Peyer's patch (tissue), 4 donors: Measurements from ENCODE around the gene ASTL. TPM values are rescaled to one million over a fixed set of nuclear protein-coding genes. Genes with fewer than 3 reads are reported as not detected.

Source experiments
- DNase-seq, 3 donors: peaks; one replicate each; pipeline ENCODE4 v3.0.0-alpha.2; 2017 to 2019
- H3K27ac ChIP-seq, 4 donors: fragments of 200-600 bp; sonication (generic); one replicate each; pipeline ENCODE4 v1.5.1; 2016 to 2019
- H3K27me3 ChIP-seq, 2 donors: fragments of 200-600 bp; sonication (generic); one replicate each; pipeline ENCODE4 v1.5.1; 2019
- H3K36me3 ChIP-seq, 3 donors: fragments of 200-600 bp; sonication (generic); one replicate each; pipeline ENCODE4 v1.5.1; 2016 to 2019
- H3K4me1 ChIP-seq, 4 donors: fragments of 200-600 bp; sonication (generic); one replicate each; pipeline ENCODE4 v1.5.1; 2016 to 2019
- H3K4me3 ChIP-seq, 4 donors: fragments of 200-600 bp; sonication (generic); 1 replicate in 3 of 4; 2 replicates in 1 of 4; pipeline ENCODE4 v1.5.1; 2016 to 2019; ENCODE audit warnings: mild to moderate bottlenecking in 1 of 4
- H3K9me3 ChIP-seq, 4 donors: fragments of 200-600 bp; sonication (generic); one replicate each; pipeline ENCODE4 v1.5.1; 2016 to 2019; ENCODE audit warnings: mild to moderate bottlenecking in 1 of 4
- POLR2A ChIP-seq, 2 donors: fragments of 450-650 bp; IDR thresholded peaks; one replicate each; pipeline ENCODE4 v1.5.1; 2017; ENCODE audit warnings: antibody characterized with exemption in 2 of 2, mild to moderate bottlenecking in 2 of 2, moderate library complexity in 2 of 2
- total RNA-seq, 4 donors: library from RNA; depleted of rRNA; stranded (reverse); fragments of >200 nt; gene quantifications; one replicate each; pipeline ENCODE4 v1.1.0, GENCODE V29; 2016
- TF ChIP-seq, protein P1 (sequence below), 6 experiments: fragments of 450-650 bp in 4 of 6; fragments of 200-600 bp in 2 of 6; sonication (generic) in 1 of 6; IDR thresholded peaks; one replicate each; pipeline ENCODE4 v1.5.1; 2017 to 2019; ENCODE audit warnings: antibody characterized with exemption in 6 of 6, mild to moderate bottlenecking in 3 of 6, moderate library complexity in 1 of 6

The ASTL gene
- total RNA-seq, 4 donors from 2014 or later, result not detected

DNA sequence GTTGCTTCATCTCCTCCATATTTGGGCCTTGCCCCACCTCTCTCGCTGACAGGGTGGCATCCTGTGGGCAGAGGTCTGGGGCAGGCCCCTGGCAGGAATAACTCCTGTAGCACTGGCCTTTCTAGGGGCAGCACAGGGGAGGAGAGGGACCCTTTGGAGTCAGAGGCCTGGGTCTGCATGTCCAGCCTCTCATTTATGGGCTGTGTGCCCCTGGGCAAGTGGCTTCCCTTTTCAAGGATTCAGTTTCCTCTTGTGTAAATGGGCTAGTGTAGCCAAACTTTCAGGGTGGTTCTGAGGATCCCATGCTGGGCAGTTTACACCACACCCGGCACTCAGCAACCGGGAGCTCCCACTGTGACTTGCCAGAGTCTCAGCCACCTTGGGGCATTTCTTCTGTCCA lies 45.4 kb downstream of the ASTL start:
- no peaks in the 10 kb centered on the region for H3K27me3 ChIP-seq
- peak in 1 of 3 donors; percentile 32 for DNase-seq
- H3K36me3 ChIP-seq, result no peaks in the 10 kb centered on the region
- no peaks in the 10 kb centered on the region for H3K9me3 ChIP-seq
- no peak overlapping the region for H3K27ac ChIP-seq
- no peak for TF ChIP-seq POLR2A (IDR thresholded peaks at IDR 0.05)
- TF ChIP-seq, protein P1, sequence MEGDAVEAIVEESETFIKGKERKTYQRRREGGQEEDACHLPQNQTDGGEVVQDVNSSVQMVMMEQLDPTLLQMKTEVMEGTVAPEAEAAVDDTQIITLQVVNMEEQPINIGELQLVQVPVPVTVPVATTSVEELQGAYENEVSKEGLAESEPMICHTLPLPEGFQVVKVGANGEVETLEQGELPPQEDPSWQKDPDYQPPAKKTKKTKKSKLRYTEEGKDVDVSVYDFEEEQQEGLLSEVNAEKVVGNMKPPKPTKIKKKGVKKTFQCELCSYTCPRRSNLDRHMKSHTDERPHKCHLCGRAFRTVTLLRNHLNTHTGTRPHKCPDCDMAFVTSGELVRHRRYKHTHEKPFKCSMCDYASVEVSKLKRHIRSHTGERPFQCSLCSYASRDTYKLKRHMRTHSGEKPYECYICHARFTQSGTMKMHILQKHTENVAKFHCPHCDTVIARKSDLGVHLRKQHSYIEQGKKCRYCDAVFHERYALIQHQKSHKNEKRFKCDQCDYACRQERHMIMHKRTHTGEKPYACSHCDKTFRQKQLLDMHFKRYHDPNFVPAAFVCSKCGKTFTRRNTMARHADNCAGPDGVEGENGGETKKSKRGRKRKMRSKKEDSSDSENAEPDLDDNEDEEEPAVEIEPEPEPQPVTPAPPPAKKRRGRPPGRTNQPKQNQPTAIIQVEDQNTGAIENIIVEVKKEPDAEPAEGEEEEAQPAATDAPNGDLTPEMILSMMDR (IDR thresholded peaks at IDR 0.05), result no peak
- peaks cover 0 to 9% (median 0%) of the 10 kb centered on the region in 4 donors for H3K4me1 ChIP-seq
- no peak overlapping the region for H3K4me3 ChIP-seq

DNA sequence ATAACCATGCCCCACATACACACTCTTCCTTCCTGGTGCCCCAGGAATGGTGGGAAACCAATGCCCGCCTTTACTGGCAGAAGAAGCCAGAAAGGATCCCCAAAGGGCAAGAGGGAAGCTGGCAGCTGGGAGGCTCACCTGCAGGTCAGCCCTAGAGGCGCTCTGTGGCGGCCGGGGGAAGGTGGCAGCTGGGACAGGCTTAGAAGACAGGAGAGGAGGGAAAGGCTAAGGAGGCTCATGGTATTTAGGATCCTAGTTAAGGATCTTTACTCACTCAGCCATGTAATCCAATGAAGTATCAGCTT lies 45.8 kb downstream of the ASTL start:
- Histone ChIP-seq H3K27ac (no peak overlapping the region), H3K4me3 (no peak overlapping the region), H3K36me3 (no peaks in the 10 kb centered on the region), H3K4me1 (peaks cover 0 to 9% (median 0%) of the 10 kb centered on the region in 4 donors), H3K9me3 (no peaks in the 10 kb centered on the region), H3K27me3 (no peaks in the 10 kb centered on the region)
- TF ChIP-seq, protein P1 (IDR thresholded peaks at IDR 0.05), result no peak
- TF ChIP-seq POLR2A (IDR thresholded peaks at IDR 0.05), result no peak
- DNase-seq, result peak in 1 of 3 donors; percentile 33

DNA sequence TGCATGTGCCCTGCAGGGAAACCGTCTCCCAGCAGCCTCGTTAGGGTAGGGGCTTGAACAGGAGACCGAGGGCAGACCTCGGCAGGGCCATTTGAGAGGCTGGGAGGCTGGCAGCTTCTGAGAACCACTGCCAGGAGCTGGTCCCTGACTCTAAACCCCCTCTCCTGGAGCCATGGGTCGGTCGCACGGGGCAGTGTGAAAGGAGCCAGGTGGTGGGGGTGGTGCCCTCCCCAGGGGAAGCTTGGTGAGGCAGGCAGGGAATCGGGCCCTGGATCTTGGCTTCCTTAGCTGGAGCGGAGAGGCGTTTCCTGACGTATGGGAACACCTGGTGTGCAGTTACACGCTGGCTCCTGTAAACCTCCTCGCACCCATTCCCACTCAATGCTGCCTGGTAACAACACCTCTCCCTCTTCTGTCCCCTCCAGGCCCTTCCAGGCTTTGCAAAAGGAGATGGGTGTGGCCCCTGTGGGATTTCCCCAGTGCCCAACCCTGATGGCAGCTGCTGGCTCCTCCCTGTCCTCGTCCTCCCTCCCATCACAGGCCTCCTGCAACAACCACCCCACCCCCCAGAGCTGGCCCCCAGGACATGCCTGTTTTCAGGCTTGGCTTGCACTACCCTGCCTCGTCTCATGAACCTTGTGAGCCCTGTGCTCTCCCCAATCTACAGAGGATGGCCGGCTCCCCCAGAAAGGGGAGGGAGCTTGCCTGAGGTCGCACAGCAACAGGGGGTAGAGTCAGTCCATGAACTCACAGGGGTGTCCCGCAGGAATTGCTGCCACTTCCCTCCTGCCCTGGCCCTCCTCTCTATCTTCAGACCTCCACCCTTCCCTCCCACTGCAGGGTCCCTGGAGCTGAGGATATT lies 46.4 kb downstream of the ASTL start:
- peaks cover 0 to 9% (median 0%) of the 10 kb centered on the region in 4 donors for H3K4me1 ChIP-seq
- H3K27ac ChIP-seq, result no peak overlapping the region
- TF ChIP-seq, protein P1 (IDR thresholded peaks at IDR 0.05), result no peak
- TF ChIP-seq POLR2A (IDR thresholded peaks at IDR 0.05), result no peak
- H3K27me3 ChIP-seq, result no peaks in the 10 kb centered on the region
- peak in 2 of 3 donors; percentile 43 to 50 for DNase-seq
- H3K36me3 ChIP-seq, result no peaks in the 10 kb centered on the region
- H3K9me3 ChIP-seq, result no peaks in the 10 kb centered on the region
- H3K4me3 ChIP-seq, result no peak overlapping the region

DNA sequence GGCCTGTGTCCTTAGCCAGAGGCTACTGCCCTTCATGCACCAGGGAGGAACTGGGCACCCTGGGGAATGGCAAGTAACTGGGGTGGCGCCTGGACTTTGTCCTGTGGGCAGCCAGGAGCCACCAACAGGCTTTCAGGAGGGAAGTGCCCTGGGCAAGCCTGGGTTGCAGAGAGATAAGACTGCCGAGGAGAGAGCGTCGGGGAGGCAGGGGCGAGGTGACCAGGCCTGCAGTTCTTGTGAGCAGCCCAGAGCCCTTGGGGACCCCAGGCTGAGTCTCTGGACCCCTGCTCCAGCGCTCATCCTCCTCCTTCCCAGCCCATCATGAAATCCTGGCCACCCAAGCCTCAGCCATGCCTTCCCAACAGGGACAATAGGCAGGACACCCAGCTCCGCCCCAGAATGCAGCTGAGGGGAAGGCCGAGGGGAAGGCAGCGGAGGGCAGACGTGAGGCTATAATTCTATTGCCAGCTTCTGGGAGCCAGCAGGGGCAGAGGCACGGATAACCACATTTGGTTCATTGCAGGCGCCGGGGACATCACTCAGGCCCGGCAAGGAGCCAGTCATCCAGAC lies 47.1 kb downstream of the ASTL start:
- H3K4me3 ChIP-seq, result no peak overlapping the region
- no peaks in the 10 kb centered on the region for H3K36me3 ChIP-seq
- peaks cover 0 to 9% (median 0%) of the 10 kb centered on the region in 4 donors for H3K4me1 ChIP-seq
- H3K27me3 ChIP-seq, result no peaks in the 10 kb centered on the region
- DNase-seq, result peak in 2 of 3 donors; percentile 74 to 79
- H3K9me3 ChIP-seq, result no peaks in the 10 kb centered on the region
- no peak overlapping the region for H3K27ac ChIP-seq
- no peak for TF ChIP-seq POLR2A (IDR thresholded peaks at IDR 0.05)

DNA sequence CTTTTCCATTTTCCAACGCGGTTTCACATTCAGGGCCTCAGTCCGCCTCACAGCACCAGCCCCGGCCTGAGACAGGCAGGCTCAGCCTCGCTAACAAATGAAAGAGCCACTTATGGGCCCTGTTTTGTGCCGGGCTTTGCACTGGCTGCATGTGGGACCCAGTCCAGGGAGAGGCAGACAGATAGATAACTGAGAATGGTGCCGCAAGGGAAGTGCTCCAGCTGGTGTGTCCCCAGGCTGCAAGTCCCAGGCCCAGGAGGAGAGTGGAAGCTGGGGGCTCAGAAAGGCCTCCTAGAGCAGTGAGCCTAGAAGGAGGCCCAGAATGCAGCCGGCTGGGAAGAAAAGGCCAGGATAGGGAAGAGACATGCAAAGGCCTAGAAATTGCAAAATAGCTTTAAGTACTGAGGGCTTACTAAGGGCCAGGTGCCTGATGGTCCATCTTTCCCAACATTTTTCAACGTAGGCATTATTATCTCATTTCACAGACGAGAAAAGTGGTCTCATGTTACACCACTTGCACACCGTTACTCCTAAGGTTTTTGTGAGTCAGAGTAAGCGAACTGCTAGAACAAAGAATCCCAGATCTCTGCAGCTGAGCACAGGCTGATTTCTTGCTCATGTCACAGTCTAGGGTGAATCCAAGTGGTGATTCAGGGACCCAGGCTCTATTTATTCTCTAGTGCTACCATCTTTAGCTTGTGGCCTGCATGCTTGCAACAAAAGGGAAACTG lies 47.9 kb downstream of the ASTL start:
- no peaks in the 10 kb centered on the region for H3K27me3 ChIP-seq
- DNase-seq, result peak in 2 of 3 donors; percentile 25 to 34
- TF ChIP-seq, protein P1 (IDR thresholded peaks at IDR 0.05), result no peak
- H3K9me3 ChIP-seq, result no peaks in the 10 kb centered on the region
- peaks cover 0 to 9% (median 0%) of the 10 kb centered on the region in 4 donors for H3K4me1 ChIP-seq
- no peaks in the 10 kb centered on the region for H3K36me3 ChIP-seq
- H3K4me3 ChIP-seq, result no peak overlapping the region
- H3K27ac ChIP-seq, result no peak overlapping the region
